Liver (tissue), 9 donors: ENCODE measurements around the gene KRT80. TPM values are rescaled to one million over a fixed set of nuclear protein-coding genes. Genes with fewer than 3 reads are reported as not detected.

Experiments
- DNase-seq: peaks from one replicate; pipeline ENCODE4 v3.0.0-alpha.2; 2017; ENCODE audit warnings: low spot score
- H3K27ac ChIP-seq, 2 donors: one replicate each; pipeline ENCODE4 v1.7.0; 2013; ENCODE audit warnings: inconsistent platforms in 2 of 2, low read length in 2 of 2, control low read depth in 1 of 2, low read depth in 1 of 2, mild to moderate bottlenecking in 1 of 2
- H3K27me3 ChIP-seq, 4 donors: one replicate each; pipeline versions ENCODE4 v1.6.1 to v1.7.0; 2013; ENCODE audit warnings: low read length in 3 of 4, inconsistent platforms in 1 of 4, mild to moderate bottlenecking in 1 of 4, moderate library complexity in 1 of 4; ENCODE audit not compliant: control insufficient read depth in 4 of 4, insufficient read depth in 4 of 4
- H3K36me3 ChIP-seq, 4 donors: one replicate each; pipeline versions ENCODE4 v1.6.1 to v1.7.0; 2013; ENCODE audit warnings: low read length in 3 of 4, mild to moderate bottlenecking in 3 of 4, low read depth in 1 of 4, moderate library complexity in 1 of 4; ENCODE audit not compliant: control insufficient read depth in 4 of 4, insufficient read depth in 3 of 4
- H3K4me1 ChIP-seq, 4 donors: one replicate each; pipeline versions ENCODE4 v1.6.1 to v1.7.0; 2013; ENCODE audit warnings: low read length in 3 of 4, mild to moderate bottlenecking in 3 of 4, moderate library complexity in 1 of 4; ENCODE audit not compliant: control insufficient read depth in 4 of 4, insufficient read depth in 4 of 4
- H3K4me3 ChIP-seq, 3 donors: one replicate each; pipeline versions ENCODE4 v1.6.1 to v1.7.0; 2013; ENCODE audit warnings: low read length in 3 of 3, control low read depth in 1 of 3, low read depth in 1 of 3, mild to moderate bottlenecking in 1 of 3
- H3K9ac ChIP-seq, 2 donors: one replicate each; pipeline ENCODE4 v1.7.0; 2013; ENCODE audit warnings: low read length in 2 of 2, mild to moderate bottlenecking in 2 of 2, moderate library complexity in 2 of 2, control low read depth in 1 of 2, low read depth in 1 of 2
- H3K9me3 ChIP-seq, 4 donors: one replicate each; pipeline versions ENCODE4 v1.6.1 to v1.7.0; 2013; ENCODE audit warnings: low read length in 3 of 4; ENCODE audit not compliant: control insufficient read depth in 4 of 4
- ATF3 ChIP-seq: IDR thresholded peaks from 2 replicates; pipeline ENCODE4 v1.6.1; 2016; ENCODE audit warnings: antibody characterized with exemption
- EGR1 ChIP-seq, 2 donors: IDR thresholded peaks; 2 replicates each; pipeline ENCODE4 v1.6.1; 2016 to 2018; ENCODE audit warnings: antibody characterized with exemption in 2 of 2, low read depth in 2 of 2
- FOXA1 ChIP-seq: IDR thresholded peaks from 2 replicates; pipeline ENCODE4 v1.6.1; 2016; ENCODE audit warnings: antibody characterized with exemption
- GABPA ChIP-seq, 2 donors: IDR thresholded peaks in 1 of 2; conservative IDR thresholded peaks in 1 of 2; 2 replicates each; pipeline ENCODE4 v1.6.1; 2016; ENCODE audit warnings: antibody characterized with exemption in 2 of 2, mild to moderate bottlenecking in 1 of 2, moderate library complexity in 1 of 2
- HNF4A ChIP-seq, 2 donors: conservative IDR thresholded peaks; 2 replicates each; pipeline ENCODE4 v1.6.1; 2016; ENCODE audit warnings: antibody characterized with exemption in 2 of 2, mild to moderate bottlenecking in 2 of 2
- HNF4G ChIP-seq: IDR thresholded peaks from 2 replicates; pipeline ENCODE4 v1.6.1; 2016; ENCODE audit warnings: antibody characterized with exemption
- JUND ChIP-seq, 2 donors: IDR thresholded peaks; 2 replicates each; pipeline ENCODE4 v1.6.1; 2016; ENCODE audit warnings: antibody characterized with exemption in 2 of 2
- NR2F2 ChIP-seq: IDR thresholded peaks from 2 replicates; pipeline ENCODE4 v1.6.1; 2016; ENCODE audit warnings: antibody characterized with exemption
- RAD21 ChIP-seq, 2 donors: IDR thresholded peaks; 2 replicates each; pipeline ENCODE4 v1.6.1; 2016; ENCODE audit warnings: antibody characterized with exemption in 2 of 2, mild to moderate bottlenecking in 2 of 2
- RXRA ChIP-seq, 2 donors: IDR thresholded peaks; 2 replicates each; pipeline ENCODE4 v1.6.1; 2017 to 2018; ENCODE audit warnings: antibody characterized with exemption in 2 of 2, mild to moderate bottlenecking in 1 of 2
- SP1 ChIP-seq: IDR thresholded peaks from 2 replicates; pipeline ENCODE4 v1.6.1; 2018; ENCODE audit warnings: antibody characterized with exemption, mild to moderate bottlenecking
- YY1 ChIP-seq: IDR thresholded peaks from 2 replicates; pipeline ENCODE4 v1.6.1; 2016; ENCODE audit warnings: antibody characterized with exemption, mild to moderate bottlenecking
- ZBTB33 ChIP-seq: IDR thresholded peaks from 2 replicates; pipeline ENCODE4 v1.6.1; 2016; ENCODE audit warnings: antibody characterized with exemption
- WGBS: extraction: QIAGEN DNeasy Blood & Tissue Kit; methylation state at CpG from one replicate; pipeline ENCODE4 v1.1.7; 2013; 5-methylcytosine and 5-hydroxymethylcytosine counted together
- polyA plus RNA-seq, 2 donors: library from polyadenylated mRNA; stranded (reverse) in 1 of 2; unstranded in 1 of 2; fragments of 200-250 nt in 1 of 2; fragments of >200 nt in 1 of 2; fragmentation: Nextera tagmentation in 1 of 2; extraction: Ambion mirVana in 1 of 2; gene quantifications; one replicate each; pipeline versions ENCODE4 v1.2.1 to v1.2.3, GENCODE V29; 2013 to 2015
- total RNA-seq, 2 donors: library from RNA; depleted of rRNA; stranded (reverse); fragments of >200 nt; gene quantifications; one replicate each; pipeline ENCODE4 v1.2.3, GENCODE V29; 2014
- TF ChIP-seq, protein P1 (sequence below): IDR thresholded peaks from 2 replicates; pipeline ENCODE4 v1.6.1; 2016; ENCODE audit warnings: antibody characterized with exemption
- TF ChIP-seq, protein P2 (sequence below): fragments of 150-350 bp; IDR thresholded peaks from 2 replicates; pipeline ENCODE4 v1.5.1; 2017; ENCODE audit warnings: improper control_type of control experiment, low read depth, low read length; ENCODE audit not compliant: missing input control
- donor health status: healthy.
- donor health status: healthy.
- donor health status: healthy.
- donor health status: healthy.
- donor health status: healthy.

The KRT80 gene
- total and polyA plus RNA-seq, 4 donors = 0.04 to 0.12 (median 0.07) TPM

- Histone ChIP-seq H3K9me3 (no peaks in the 10 kb centered on the region), H3K36me3 (no peaks in the 10 kb centered on the region), H3K4me1 (peaks cover 0 to 4% (median 0%) of the 10 kb centered on the region in 4 donors), H3K9ac (no peak overlapping the region), H3K27ac (no peak overlapping the region), H3K4me3 (no peak overlapping the region), H3K27me3 (peaks cover 0 to 7% (median 3%) of the 10 kb centered on the region in 4 donors)
- WGBS = 94% methylated on average over 3 of the region's 3 CpGs
- TF ChIP-seq, protein P1, sequence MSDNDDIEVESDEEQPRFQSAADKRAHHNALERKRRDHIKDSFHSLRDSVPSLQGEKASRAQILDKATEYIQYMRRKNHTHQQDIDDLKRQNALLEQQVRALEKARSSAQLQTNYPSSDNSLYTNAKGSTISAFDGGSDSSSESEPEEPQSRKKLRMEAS = no peak
- TF ChIP-seq NR2F2 (no peak), YY1 (no peak), SP1 (no peak), ZBTB33 (no peak), JUND (IDR thresholded peaks at IDR 0.05) (no peak), RXRA (IDR thresholded peaks at IDR 0.05) (no peak), GABPA (IDR thresholded peaks at IDR 0.05 in 1 of 2, conservative IDR thresholded peaks at IDR 0.05 in 1 of 2) (no peak), RAD21 (IDR thresholded peaks at IDR 0.05) (no peak), FOXA1 (no peak)
- TF ChIP-seq, protein P2, sequence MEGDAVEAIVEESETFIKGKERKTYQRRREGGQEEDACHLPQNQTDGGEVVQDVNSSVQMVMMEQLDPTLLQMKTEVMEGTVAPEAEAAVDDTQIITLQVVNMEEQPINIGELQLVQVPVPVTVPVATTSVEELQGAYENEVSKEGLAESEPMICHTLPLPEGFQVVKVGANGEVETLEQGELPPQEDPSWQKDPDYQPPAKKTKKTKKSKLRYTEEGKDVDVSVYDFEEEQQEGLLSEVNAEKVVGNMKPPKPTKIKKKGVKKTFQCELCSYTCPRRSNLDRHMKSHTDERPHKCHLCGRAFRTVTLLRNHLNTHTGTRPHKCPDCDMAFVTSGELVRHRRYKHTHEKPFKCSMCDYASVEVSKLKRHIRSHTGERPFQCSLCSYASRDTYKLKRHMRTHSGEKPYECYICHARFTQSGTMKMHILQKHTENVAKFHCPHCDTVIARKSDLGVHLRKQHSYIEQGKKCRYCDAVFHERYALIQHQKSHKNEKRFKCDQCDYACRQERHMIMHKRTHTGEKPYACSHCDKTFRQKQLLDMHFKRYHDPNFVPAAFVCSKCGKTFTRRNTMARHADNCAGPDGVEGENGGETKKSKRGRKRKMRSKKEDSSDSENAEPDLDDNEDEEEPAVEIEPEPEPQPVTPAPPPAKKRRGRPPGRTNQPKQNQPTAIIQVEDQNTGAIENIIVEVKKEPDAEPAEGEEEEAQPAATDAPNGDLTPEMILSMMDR = no peak
- DNase-seq = no peak
Measured at GRCh38 chr12:52236386-52237050, 44.7 kb upstream of the KRT80 start.

DNA sequence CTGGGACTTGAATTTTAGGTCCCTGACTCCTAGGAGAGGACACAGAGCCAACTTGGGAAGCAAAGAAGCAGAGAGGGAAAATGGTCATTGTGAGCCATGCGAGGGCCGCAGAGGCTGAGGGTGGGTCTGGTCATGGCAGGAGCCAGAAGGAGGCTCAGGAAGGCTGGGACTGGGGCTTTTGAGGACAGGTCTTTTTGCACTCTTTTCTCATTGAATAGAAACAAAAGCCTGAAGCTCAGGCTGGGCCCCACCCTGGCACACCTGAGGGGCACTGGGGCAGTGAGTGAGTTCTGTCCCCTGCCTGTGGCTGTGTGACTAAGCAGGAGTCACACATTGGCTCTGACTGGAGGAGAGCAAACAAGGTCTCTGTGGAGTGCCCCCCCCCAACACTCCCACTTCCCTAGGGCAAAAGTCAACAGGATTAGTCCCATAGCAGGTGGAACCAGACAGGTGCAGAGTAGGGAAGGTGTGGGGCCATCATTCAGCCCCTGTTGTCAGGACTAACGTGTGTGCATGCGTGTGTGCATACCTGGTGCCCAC, 44.1 kb upstream of the KRT80 start:
- H3K4me3 ChIP-seq = no peak overlapping the region
- H3K9me3 ChIP-seq = no peaks in the 10 kb centered on the region
- TF ChIP-seq NR2F2 (no peak), RXRA (IDR thresholded peaks at IDR 0.05) (no peak), SP1 (no peak), HNF4G (no peak), ATF3 (no peak), EGR1 (IDR thresholded peaks at IDR 0.05; ENCODE audit: low read depth in 2 of 2) (no peak), HNF4A (conservative IDR thresholded peaks at IDR 0.05) (no peak), GABPA (IDR thresholded peaks at IDR 0.05 in 1 of 2, conservative IDR thresholded peaks at IDR 0.05 in 1 of 2) (no peak), RAD21 (IDR thresholded peaks at IDR 0.05) (no peak), FOXA1 (no peak)
- TF ChIP-seq, protein P1 = no peak
- TF ChIP-seq, protein P2 = no peak
- peaks cover 0 to 4% (median 0%) of the 10 kb centered on the region in 4 donors for H3K4me1 ChIP-seq
- H3K36me3 ChIP-seq = no peaks in the 10 kb centered on the region
- peaks cover 0 to 7% (median 3%) of the 10 kb centered on the region in 4 donors for H3K27me3 ChIP-seq
- no peak for DNase-seq
- no peak overlapping the region for H3K9ac ChIP-seq
- H3K27ac ChIP-seq = no peak overlapping the region
- 80% methylated on average over 4 of the region's 4 CpGs for WGBS
